Subcutaneous abdominal adipose tissue (tissue), 5 donors: ENCODE measurements around the gene IFIH1.
A peak's percentile ranks its signal among the peaks of the same experiment; 100 is the strongest.

Source experiments
- H3K27ac ChIP-seq: one replicate; pipeline ENCODE4 v1.7.0; 2013; ENCODE audit warnings: low read depth, mild to moderate bottlenecking, inconsistent platforms, low read length, moderate library complexity
- H3K27me3 ChIP-seq, 5 donors: one replicate each; pipeline ENCODE4 v1.7.0; 2013; ENCODE audit warnings: low read length in 5 of 5, inconsistent platforms in 1 of 5; ENCODE audit not compliant: control insufficient read depth in 5 of 5, insufficient read depth in 4 of 5
- H3K36me3 ChIP-seq, 5 donors: one replicate each; pipeline ENCODE4 v1.7.0; 2013; ENCODE audit warnings: low read length in 5 of 5; ENCODE audit not compliant: control insufficient read depth in 5 of 5, insufficient read depth in 5 of 5
- H3K4me1 ChIP-seq, 5 donors: one replicate each; pipeline ENCODE4 v1.7.0; 2013; ENCODE audit warnings: low read length in 5 of 5, mild to moderate bottlenecking in 3 of 5, moderate library complexity in 1 of 5; ENCODE audit not compliant: control insufficient read depth in 5 of 5, insufficient read depth in 5 of 5
- H3K4me3 ChIP-seq, 5 donors: one replicate each; pipeline ENCODE4 v1.7.0; 2013; ENCODE audit warnings: low read length in 5 of 5, low read depth in 1 of 5
- H3K9ac ChIP-seq, 5 donors: one replicate each; pipeline ENCODE4 v1.7.0; 2013; ENCODE audit warnings: low read length in 5 of 5, mild to moderate bottlenecking in 4 of 5, moderate library complexity in 3 of 5
- H3K9me3 ChIP-seq, 5 donors: one replicate each; pipeline ENCODE4 v1.7.0; 2013; ENCODE audit warnings: low read length in 5 of 5; ENCODE audit not compliant: control insufficient read depth in 5 of 5
- donor health status: healthy.
- donor health status: healthy.
- donor health status: healthy.
- donor health status: healthy.
- donor health status: healthy.

IFIH1 gene

DNA sequence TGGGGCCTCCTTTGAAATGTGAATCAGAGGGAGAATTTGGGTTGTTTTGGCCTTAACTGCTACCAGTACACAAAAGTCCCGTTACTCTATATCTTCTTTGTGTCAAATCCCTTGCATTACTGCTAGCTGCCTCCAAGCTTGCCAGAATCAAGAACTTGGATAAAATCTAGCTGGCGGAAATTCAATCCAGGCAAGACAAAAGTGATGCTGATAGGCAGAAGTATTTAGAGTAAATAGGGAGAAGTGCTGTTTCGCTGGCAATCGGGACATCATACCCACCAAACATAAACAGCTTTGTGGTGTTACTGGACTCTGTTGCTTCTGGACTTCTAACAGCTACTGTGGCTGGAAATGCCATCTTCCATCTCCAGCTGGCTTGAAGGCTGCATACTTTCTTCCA, 2.5 kb downstream of the IFIH1 start:
- Histone ChIP-seq H3K9me3 (no peaks in the 10 kb centered on the region), H3K36me3 (no peaks in the 10 kb centered on the region), H3K4me3 (peak overlapping the region in 3 of 5 donors; percentile 83 to 94 (median 89)), H3K9ac (no peak overlapping the region), H3K27ac (no peak overlapping the region), H3K4me1 (peaks cover 5 to 36% (median 21%) of the 10 kb centered on the region in 5 donors), H3K27me3 (no peaks in the 10 kb centered on the region)

DNA sequence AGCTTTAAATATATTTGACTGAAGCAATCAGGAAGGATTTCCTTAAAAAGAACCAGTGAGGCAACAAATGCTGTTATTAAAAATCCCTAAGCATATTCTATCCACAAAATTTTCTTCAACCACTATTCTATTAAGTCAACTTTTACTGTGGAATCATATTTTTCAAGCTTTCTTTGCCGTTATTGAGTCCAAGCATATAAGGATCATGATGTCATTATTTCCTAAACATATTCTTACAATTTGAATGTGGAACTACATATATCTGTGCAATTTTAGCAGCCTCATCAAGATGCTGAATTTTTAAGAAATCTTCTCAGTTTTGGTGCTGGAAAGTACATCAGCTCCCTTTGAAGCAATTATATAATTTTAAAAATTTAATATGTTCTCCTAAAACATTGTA, 5.6 kb downstream of the IFIH1 start:
- Histone ChIP-seq H3K27me3 (no peaks in the 10 kb centered on the region), H3K27ac (no peak overlapping the region), H3K4me3 (no peak overlapping the region), H3K9ac (no peak overlapping the region), H3K4me1 (peaks cover 0 to 19% (median 9%) of the 10 kb centered on the region in 5 donors), H3K36me3 (peaks cover 0 to 17% (median 2%) of the 10 kb centered on the region in 5 donors), H3K9me3 (no peaks in the 10 kb centered on the region)

GRCh38 chr2:162308747-162309503, 9.6 kb downstream of the IFIH1 start:
- Histone ChIP-seq H3K9me3 (no peaks in the 10 kb centered on the region), H3K4me3 (no peak overlapping the region), H3K4me1 (no peaks in the 10 kb centered on the region), H3K36me3 (peaks cover 3 to 23% (median 8%) of the 10 kb centered on the region in 5 donors), H3K27ac (no peak overlapping the region), H3K27me3 (no peaks in the 10 kb centered on the region), H3K9ac (no peak overlapping the region)

DNA sequence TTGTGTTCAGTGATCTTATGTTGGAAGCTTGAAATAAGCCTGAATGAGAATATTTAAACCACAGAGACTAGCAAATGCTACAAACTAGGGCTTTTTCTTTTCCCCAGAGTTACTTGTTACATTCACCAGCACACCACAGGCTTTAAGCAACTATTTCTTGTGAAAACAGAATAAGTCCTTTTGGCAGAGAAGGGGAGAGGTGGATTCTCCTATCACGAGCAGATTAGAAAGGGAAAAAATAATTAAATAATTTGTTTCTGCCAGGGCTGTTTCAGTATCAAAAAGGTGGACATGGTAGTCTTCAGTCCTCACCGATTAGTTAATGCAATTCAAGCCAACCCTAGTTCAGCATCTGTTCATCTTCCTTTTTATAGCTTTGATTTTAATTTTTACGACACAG, 12.6 kb downstream of the IFIH1 start:
- H3K9me3 ChIP-seq = no peaks in the 10 kb centered on the region
- H3K4me1 ChIP-seq = peaks cover 2 to 3% (median 2%) of the 10 kb centered on the region in 5 donors
- H3K27me3 ChIP-seq = no peaks in the 10 kb centered on the region
- no peak overlapping the region for H3K4me3 ChIP-seq
- no peak overlapping the region for H3K9ac ChIP-seq
- H3K36me3 ChIP-seq = peaks cover 3 to 23% (median 8%) of the 10 kb centered on the region in 5 donors
- H3K27ac ChIP-seq = no peak overlapping the region

DNA sequence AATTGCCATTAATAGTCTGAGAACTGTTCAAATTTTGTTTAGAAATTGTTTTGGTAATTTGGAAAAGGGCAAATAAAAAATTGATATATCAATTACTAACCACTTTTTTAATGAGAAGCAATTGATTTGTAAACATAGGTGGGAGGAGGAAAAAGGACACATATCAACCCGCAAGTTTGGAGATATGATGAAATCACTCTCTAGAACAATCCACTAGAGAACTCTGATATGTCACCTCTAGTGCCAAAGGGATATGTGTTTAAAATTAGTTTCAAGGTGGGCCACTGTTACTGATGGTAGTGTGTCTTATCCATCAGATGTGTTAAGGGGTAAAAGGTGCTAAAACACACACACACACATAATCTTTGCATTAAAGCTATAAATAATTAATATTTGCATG, 16.6 kb downstream of the IFIH1 start:
- peaks cover 3 to 4% (median 3%) of the 10 kb centered on the region in 5 donors for H3K4me1 ChIP-seq
- no peak overlapping the region for H3K4me3 ChIP-seq
- no peaks in the 10 kb centered on the region for H3K27me3 ChIP-seq
- no peaks in the 10 kb centered on the region for H3K9me3 ChIP-seq
- H3K27ac ChIP-seq = no peak overlapping the region
- H3K36me3 ChIP-seq = peaks cover 2 to 13% (median 11%) of the 10 kb centered on the region in 5 donors
- H3K9ac ChIP-seq = peak overlapping the region in 1 of 5 donors; percentile 4

DNA sequence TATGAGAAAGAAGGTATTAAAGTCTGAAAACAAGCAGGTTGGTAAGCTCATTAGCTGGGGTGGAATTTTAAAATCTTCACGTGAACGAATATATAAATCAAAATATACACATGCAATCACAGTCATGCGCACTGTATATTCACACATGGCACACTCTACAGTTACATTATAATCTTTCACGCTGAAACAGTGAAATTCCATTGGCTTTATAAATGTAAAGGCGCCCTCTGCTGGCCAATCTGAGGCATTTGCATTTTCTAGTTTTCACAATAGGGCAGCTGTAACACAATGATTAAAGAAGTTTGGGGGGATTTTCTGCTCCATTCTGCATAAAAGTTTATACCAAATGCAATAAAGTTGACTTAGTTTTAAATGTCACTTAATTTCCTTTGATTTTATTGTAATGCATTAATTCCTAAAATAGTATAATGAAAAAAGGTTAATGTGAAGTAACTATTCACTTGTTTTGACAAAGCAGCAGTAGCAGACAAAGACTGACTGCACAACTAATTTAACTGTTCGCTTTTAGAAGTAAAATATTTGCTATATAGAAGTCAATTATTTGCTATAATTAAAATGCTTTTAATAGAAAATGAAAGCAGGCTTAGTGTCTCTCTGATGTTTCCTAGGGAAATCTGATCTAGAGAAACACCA, 17.2 kb downstream of the IFIH1 start:
- Histone ChIP-seq H3K9me3 (no peaks in the 10 kb centered on the region), H3K36me3 (peaks cover 0 to 13% (median 12%) of the 10 kb centered on the region in 5 donors), H3K9ac (peak overlapping the region in 2 of 5 donors; percentile 4 to 41), H3K4me3 (no peak overlapping the region), H3K27me3 (no peaks in the 10 kb centered on the region), H3K4me1 (peaks cover 3 to 4% (median 3%) of the 10 kb centered on the region in 5 donors), H3K27ac (no peak overlapping the region)

DNA sequence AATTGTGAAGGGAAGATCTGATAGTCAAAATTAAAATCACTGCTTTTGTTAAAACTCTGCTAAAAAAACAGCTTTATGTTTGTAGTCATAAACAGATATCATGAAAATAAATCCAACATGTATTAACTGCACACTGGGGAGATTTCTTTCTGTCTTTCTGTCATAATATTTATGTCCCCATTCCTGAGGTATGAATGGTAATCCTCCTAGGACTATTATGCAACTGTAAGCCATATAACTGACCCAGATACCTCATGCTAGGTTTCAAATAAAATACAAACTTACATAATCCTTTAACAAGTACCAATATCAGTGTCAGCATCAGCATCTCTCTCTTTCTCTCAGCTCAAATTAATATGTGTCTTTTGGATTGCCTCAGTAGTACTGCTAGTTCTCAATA, 18.2 kb downstream of the IFIH1 start:
- H3K4me3 ChIP-seq = no peak overlapping the region
- H3K4me1 ChIP-seq = peaks cover 3 to 4% (median 3%) of the 10 kb centered on the region in 5 donors
- no peaks in the 10 kb centered on the region for H3K9me3 ChIP-seq
- no peaks in the 10 kb centered on the region for H3K27me3 ChIP-seq
- no peak overlapping the region for H3K9ac ChIP-seq
- peaks cover 0 to 10% (median 6%) of the 10 kb centered on the region in 5 donors for H3K36me3 ChIP-seq
- no peak overlapping the region for H3K27ac ChIP-seq

GRCh38 chr2:162298669-162299335, 19.7 kb downstream of the IFIH1 start:
- no peak overlapping the region for H3K27ac ChIP-seq
- no peak overlapping the region for H3K9ac ChIP-seq
- H3K4me3 ChIP-seq = no peak overlapping the region
- peaks cover 3 to 4% (median 3%) of the 10 kb centered on the region in 5 donors for H3K4me1 ChIP-seq
- H3K27me3 ChIP-seq = no peaks in the 10 kb centered on the region
- no peaks in the 10 kb centered on the region for H3K9me3 ChIP-seq
- peaks cover 0 to 8% (median 4%) of the 10 kb centered on the region in 5 donors for H3K36me3 ChIP-seq

DNA sequence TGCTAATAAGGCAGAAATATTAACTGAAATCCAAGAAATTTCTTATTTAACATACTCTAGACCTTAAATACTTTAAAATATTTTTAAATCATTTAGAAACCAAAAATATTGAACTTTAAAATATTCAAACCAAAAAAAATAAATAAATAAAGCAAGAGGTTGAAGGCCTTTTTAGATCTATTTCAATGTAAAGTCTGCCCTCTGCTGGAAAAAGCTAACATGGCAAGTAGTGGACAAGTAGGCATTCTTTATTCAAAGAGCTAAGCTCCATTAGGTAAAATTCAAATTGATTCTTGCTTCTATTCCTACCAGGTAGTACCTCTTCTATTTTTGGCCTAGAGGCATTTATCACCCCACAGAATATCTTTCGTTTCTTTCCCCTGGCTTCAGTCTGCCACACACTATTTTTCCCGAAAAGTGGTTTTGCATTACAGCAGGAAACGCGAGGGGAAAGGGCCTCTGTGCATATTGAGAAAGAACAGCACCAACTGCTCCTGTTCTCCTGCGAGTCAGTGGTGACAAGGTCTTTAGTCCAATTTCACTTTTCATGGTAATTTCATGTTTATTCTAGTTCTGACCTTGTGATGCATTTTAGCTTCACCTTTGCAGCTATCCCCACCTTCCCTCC, 20.4 kb downstream of the IFIH1 start:
- Histone ChIP-seq H3K9me3 (no peaks in the 10 kb centered on the region), H3K36me3 (peaks cover 0 to 8% (median 4%) of the 10 kb centered on the region in 5 donors), H3K4me1 (peaks cover 3 to 4% (median 3%) of the 10 kb centered on the region in 5 donors), H3K4me3 (no peak overlapping the region), H3K9ac (no peak overlapping the region), H3K27me3 (no peaks in the 10 kb centered on the region), H3K27ac (no peak overlapping the region)
